Medulla oblongata (tissue), 1 donor: Measurements from ENCODE around the gene ZNF12.
"Not testable (repeated sequence)": the region's sequence is repeated elsewhere in the genome, so short reads cannot be mapped to it uniquely, and the experiment has no call there.

Source experiments
- DNase-seq: peaks from one replicate; pipeline ENCODE4 v3.0.0-alpha.2; 2015; ENCODE audit errors: extremely low spot score

The ZNF12 gene

GRCh38 chr7:6691609-6692106 lies 15.1 kb downstream of the ZNF12 start:
- DNase-seq, result no peak

DNA sequence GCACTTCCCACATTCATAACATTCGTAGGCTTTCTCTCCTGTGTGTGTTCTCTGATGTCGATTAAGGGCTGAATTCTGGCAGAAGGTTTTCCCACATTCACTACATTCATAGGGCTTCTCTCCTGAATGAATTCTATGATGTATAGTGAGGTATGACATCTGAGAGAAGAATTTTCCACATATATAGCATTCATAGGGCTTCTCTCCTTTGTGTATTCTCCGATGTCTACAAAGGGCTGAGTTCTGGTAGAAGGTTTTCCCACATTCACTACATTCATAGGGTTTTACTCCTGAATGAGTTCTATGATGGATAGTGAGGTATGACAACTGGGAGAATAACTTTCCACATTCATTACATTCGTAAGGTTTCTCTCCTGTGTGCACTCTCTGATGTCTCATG lies 15.6 kb downstream of the ZNF12 start:
- no peak for DNase-seq

- DNase-seq, result no peak
Observed at GRCh38 chr7:6680146-6680545, 26.6 kb downstream of the ZNF12 start.

GRCh38 chr7:6675807-6676405 lies 30.8 kb downstream of the ZNF12 start:
- no peak for DNase-seq

DNA sequence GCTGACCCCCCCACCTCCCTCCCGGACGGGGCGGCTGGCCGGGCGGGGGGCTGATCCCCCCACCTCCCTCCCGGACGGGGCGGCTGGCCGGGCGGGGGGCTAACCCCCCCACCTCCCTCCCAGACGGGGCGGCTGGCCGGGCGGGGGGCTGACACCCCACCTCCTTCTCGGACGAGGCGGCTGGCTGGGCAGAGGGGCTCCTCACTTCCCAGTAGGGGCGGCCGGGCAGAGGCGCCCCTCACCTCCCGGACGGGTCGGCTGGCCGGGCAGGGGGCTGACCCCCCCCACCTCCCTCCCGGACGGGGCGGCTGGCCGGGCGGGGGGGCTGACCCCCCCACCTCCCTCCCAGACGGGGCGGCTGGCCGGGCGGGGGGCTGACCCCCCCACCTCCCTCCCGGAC lies 35.9 kb downstream of the ZNF12 start:
- not testable (repeated sequence) for DNase-seq

DNA sequence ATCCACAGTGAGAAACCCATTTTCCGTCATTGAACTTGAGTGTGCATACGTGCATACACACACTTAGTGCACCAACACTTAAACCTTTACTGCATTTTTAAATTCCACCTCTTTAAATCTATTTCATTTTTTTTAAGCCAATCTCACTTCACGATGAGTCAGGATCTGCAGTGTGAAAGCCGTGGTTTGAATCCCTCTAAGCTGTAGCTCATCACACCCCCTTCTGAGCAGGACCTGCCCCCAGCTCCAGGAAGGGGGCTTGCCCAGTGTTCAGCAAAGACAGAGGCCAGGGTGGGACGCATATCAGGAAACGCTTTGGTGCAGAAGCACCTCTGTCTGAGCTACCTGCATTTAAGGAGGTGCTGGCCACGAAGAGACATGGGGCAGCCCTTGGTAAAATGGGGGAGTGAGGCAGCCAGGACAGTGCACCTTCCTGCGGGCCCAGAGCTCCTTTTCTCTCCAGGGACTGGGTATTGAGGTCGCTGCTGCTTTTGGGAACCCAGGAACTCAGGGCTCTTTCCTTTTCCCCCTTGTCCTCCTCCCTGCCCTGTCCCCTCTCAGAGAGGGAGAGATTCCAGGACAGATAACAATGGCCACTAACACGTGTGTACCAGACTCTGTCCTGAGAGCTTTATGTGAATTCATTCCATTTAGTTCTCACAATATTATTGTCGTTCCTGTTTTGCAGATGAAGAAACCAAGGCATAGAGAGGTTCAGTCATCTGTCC lies 48.0 kb downstream of the ZNF12 start:
- no peak for DNase-seq

DNA sequence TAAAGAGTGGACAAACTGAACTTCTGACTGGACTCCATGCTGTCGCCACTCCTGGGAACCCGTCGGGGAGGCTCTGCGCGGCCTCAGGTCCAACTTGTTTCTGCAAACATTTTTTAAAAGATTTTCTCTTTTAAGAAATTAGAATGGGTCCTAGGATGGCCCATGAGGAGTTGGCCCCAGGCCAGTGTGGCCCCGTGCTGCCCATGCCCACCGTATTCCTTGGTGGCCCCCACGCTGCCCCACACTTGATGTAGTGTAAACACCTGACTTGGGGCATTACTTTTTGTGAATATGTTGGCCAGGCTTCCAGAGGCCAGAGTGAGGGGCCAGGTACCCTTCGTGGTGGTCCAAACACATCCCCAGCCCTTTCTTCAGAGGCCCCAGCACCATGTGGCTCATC lies 50.3 kb downstream of the ZNF12 start:
- DNase-seq, result no peak

- no peak for DNase-seq
Observed at GRCh38 chr7:6655636-6656385, 50.9 kb downstream of the ZNF12 start.

DNA sequence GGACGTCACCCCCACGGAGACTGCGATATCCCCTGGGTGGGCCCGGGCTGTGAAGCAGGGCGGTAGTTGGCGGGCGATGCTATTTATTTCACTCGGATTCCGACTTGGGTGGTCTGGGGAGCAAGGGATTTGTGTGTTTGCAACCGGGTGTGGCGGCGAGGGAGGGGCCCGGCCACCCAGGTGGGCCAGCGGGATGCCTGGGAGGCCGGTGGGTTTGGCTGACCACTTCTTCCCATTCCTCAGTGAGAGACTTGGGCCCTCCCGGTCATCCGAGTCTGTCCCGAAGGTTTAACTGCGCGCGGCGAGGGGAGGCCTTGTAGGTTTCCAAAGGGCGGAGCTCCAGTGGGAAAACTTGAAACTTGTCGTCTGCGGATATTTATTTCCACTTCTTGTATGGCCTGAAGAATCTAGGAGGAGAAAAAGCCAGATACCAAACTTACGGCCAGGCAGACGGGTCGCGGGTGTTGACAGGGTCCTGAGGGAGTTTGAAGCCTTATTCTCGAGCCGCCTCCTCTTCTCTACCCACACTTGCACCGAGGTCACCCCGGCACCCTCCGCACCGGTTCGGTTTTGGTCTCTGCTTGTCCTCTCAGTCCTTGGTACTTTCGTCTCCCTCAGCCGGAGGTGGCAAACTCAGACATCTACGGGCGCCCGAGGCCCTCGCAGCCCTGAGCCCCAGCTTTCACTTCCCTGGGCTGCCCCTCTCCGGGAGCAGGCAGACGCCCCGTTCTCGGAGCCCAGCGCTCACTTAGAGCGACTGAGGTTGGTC lies 51.7 kb downstream of the ZNF12 start:
- no peak for DNase-seq

GRCh38 chr7:6654113-6654841 lies 52.5 kb downstream of the ZNF12 start:
- DNase-seq, result no peak

GRCh38 chr7:6653071-6654003 lies 53.4 kb downstream of the ZNF12 start:
- no peak for DNase-seq

DNA sequence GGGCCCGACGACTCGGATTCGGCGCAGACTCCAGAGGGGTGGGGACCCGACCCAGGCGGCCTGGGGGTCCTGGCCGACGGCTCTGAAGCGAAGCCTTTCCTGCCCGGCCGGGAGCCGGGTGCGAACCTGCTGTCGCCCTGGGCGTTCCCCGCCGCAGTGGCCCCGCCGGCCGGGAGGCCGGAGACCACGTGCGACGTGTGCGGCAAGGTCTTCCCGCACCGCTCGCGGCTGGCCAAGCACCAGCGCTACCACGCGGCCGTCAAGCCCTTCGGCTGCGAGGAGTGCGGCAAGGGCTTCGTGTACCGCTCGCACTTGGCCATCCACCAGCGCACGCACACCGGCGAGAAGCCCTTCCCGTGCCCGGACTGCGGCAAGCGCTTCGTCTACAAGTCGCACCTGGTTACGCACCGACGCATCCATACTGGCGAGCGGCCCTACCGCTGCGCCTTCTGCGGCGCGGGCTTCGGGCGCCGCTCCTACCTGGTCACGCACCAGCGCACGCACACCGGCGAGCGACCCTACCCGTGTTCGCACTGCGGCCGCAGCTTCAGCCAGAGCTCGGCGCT lies 54.2 kb downstream of the ZNF12 start:
- no peak for DNase-seq

- no peak for DNase-seq
Observed at GRCh38 chr7:6651851-6652445, 54.8 kb downstream of the ZNF12 start.

DNA sequence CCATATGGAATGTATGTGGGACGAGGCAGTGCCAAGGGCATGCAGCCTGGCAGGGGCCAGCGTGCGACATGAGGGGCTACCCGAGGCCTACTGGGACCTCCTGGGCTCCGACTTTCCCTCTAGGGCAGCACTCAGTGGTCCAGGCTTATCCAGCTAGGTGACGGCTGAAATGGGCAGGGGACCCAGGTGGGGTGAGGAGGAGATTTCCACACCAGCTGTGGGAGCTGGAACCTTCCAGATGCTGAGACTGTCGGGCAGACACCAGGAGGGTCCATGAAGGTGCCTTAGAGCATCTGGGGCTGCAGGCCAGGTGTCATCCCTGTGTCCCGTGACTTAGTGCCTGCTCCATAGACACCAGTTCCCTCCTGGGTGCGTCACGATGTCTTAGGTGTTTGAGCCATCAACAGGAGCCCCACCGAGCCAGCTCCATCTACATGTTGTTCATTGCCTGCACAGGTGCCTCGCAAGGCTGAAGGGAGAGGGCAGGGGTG lies 56.2 kb downstream of the ZNF12 start:
- no peak for DNase-seq

DNA sequence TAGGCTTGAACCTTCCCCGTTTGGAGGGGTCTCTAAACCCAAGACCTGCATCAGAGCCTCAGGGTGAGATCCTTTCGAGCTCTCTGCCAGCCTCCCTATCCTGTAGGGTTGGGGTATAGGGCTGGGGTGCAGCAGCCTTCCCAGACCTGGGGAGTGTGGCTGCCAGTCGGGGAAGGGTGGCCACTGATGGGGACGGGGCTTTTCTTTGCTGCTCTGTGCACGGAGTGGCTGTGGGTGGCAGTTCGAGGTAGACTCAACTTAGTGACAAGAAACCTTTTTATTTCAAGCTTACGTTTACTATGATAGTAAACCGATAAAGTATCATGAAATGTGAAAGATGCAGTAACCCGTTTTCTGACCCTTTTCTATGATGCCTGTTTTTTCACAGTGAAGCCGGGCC lies 56.7 kb downstream of the ZNF12 start:
- no peak for DNase-seq

GRCh38 chr7:6649241-6649961 lies 57.3 kb downstream of the ZNF12 start:
- DNase-seq, result no peak

GRCh38 chr7:6648815-6649104 lies 58.0 kb downstream of the ZNF12 start:
- no peak for DNase-seq

DNA sequence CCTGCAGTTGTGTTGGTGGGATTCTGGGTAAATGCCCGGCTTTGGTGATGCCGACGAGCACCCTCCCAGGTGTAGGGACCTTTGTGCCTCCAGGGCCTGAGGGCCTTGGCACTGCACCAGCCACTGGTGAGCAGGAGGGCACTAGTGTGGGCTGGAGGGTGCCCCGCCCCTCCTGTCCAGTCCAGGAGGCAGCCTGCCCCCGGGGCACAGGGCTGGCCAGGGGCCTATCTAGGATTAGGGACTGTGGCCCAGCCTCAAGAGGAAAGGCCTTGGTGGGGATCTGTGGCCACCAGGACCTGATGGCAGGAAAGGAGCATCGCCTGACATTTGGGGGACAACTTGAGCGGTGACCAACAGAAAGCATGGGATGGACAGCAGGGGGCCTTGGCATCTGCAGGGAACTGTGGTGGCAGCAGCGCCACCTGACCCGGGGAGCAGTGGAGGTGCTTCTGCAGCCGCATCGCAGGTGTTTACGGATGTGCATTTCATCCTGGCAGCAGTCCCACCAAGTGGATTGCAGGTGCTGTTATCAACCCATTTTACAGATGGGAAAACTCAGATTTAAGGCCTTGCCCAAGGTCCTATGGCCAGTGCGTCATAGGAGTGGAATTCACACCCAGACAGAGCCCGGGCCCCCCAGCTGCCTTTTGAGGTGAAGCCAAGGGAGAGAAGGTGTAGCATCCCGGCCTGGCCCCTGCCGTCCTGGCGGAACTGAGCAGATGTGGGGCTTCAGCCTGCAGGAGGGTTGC lies 58.5 kb downstream of the ZNF12 start:
- DNase-seq, result no peak
